Neuronal stem cell (in vitro differentiated cells): Measurements from ENCODE around the gene FIBP.

Source experiments
- DNase-seq: peaks from one replicate; pipeline ENCODE4 v3.0.0-alpha.2; 2013; ENCODE audit warnings: low spot score
- H2AFZ ChIP-seq: one replicate; pipeline ENCODE4 v1.6.1; 2013; ENCODE audit warnings: mild to moderate bottlenecking, low read length, inconsistent platforms
- H2AK5ac ChIP-seq: 2 replicates; pipeline ENCODE4 v1.6.1; 2013; ENCODE audit warnings: low read depth, mild to moderate bottlenecking, inconsistent platforms, low read length, moderate library complexity, mixed read lengths
- H2BK120ac ChIP-seq: 2 replicates; pipeline ENCODE4 v1.6.1; 2013; ENCODE audit warnings: low read depth, mild to moderate bottlenecking, inconsistent platforms, low read length, moderate library complexity, mixed read lengths
- H2BK12ac ChIP-seq: one replicate; pipeline ENCODE4 v1.6.1; 2013; ENCODE audit warnings: low read length, inconsistent platforms
- H2BK15ac ChIP-seq: 2 replicates; pipeline ENCODE4 v1.6.1; 2013; ENCODE audit warnings: mild to moderate bottlenecking, low read length, inconsistent platforms, mixed read lengths
- H2BK5ac ChIP-seq: one replicate; pipeline ENCODE4 v1.6.1; 2013; ENCODE audit warnings: inconsistent platforms, mild to moderate bottlenecking, low read length, moderate library complexity
- H3K14ac ChIP-seq: one replicate; pipeline ENCODE4 v1.6.1; 2013; ENCODE audit warnings: low read length, inconsistent platforms
- H3K18ac ChIP-seq: 2 replicates; pipeline ENCODE4 v1.6.1; 2013; ENCODE audit warnings: low read length, inconsistent platforms
- H3K23ac ChIP-seq: 2 replicates; pipeline ENCODE4 v1.6.1; 2013; ENCODE audit warnings: low read depth, mild to moderate bottlenecking, mixed read lengths, low read length, inconsistent platforms; ENCODE audit not compliant: poor library complexity
- H3K27ac ChIP-seq: replicated peaks from 3 replicates; pipeline ENCODE4 v1.5.1; 2013; ENCODE audit warnings: low read length, inconsistent platforms
- H3K27me3 ChIP-seq, 3 experiments: 2 replicates each; pipeline ENCODE4 v1.6.1; 2013; ENCODE audit warnings: low read length in 3 of 3, mild to moderate bottlenecking in 2 of 3, inconsistent platforms in 1 of 3, low read depth in 1 of 3, mixed read lengths in 1 of 3, moderate library complexity in 1 of 3; ENCODE audit not compliant: control insufficient read depth in 3 of 3, insufficient read depth in 3 of 3
- H3K36me3 ChIP-seq, 2 donors: replicated peaks in 1 of 2; 2 replicates each; pipeline ENCODE4 v1.6.1; 2013; ENCODE audit warnings: low read length in 2 of 2; ENCODE audit not compliant: control insufficient read depth in 2 of 2, insufficient read depth in 2 of 2
- H3K4ac ChIP-seq: 2 replicates; pipeline ENCODE4 v1.6.1; 2013; ENCODE audit warnings: inconsistent platforms, mild to moderate bottlenecking, low read length, moderate library complexity
- H3K4me1 ChIP-seq, 2 donors: 1 replicate in 1 of 2; 2 replicates in 1 of 2; pipeline ENCODE4 v1.6.1; 2013; ENCODE audit warnings: low read length in 2 of 2, low read depth in 1 of 2; ENCODE audit not compliant: control insufficient read depth in 2 of 2, insufficient read depth in 1 of 2
- H3K4me2 ChIP-seq: one replicate; pipeline ENCODE4 v1.6.1; 2013; ENCODE audit warnings: mild to moderate bottlenecking, low read length, inconsistent platforms; ENCODE audit not compliant: insufficient read depth, poor library complexity, severe bottlenecking
- H3K4me3 ChIP-seq, 2 donors: 2 replicates each; pipeline ENCODE4 v1.5.1; 2013; ENCODE audit warnings: low read length in 2 of 2, mild to moderate bottlenecking in 2 of 2, inconsistent platforms in 1 of 2, moderate library complexity in 1 of 2
- H3K79me1 ChIP-seq: one replicate; pipeline ENCODE4 v1.6.1; 2013; ENCODE audit warnings: low read depth, mild to moderate bottlenecking, inconsistent platforms, low read length, moderate library complexity
- H3K9ac ChIP-seq: one replicate; pipeline ENCODE4 v1.6.1; 2013; ENCODE audit warnings: mild to moderate bottlenecking, low read depth, low read length, inconsistent platforms; ENCODE audit not compliant: poor library complexity
- H3K9me3 ChIP-seq, 2 donors: replicated peaks in 1 of 2; 2 replicates each; pipeline versions ENCODE3 to v1.6.1; 2013; ENCODE audit warnings: low read length in 2 of 2, mild to moderate bottlenecking in 2 of 2, inconsistent platforms in 1 of 2, low read depth in 1 of 2, mixed read lengths in 1 of 2, moderate library complexity in 1 of 2; ENCODE audit not compliant: control insufficient read depth in 2 of 2, insufficient read depth in 1 of 2
- H4K8ac ChIP-seq: one replicate; pipeline ENCODE4 v1.6.1; 2013; ENCODE audit warnings: low read depth, mild to moderate bottlenecking, inconsistent platforms, low read length, moderate library complexity
- H4K91ac ChIP-seq: one replicate; pipeline ENCODE4 v1.6.1; 2013; ENCODE audit warnings: low read length, low read depth, mild to moderate bottlenecking, inconsistent platforms; ENCODE audit not compliant: poor library complexity
- WGBS, 2 donors: extraction: QIAGEN DNeasy Blood & Tissue Kit; methylation state at CpG; one replicate each; pipeline ENCODE4 v1.1.7; 2013; ENCODE audit warnings: missing lambda C conversion rate in 2 of 2, mixed read lengths in 1 of 2; ENCODE audit not compliant: insufficient read length in 2 of 2, insufficient replicate concordance in 1 of 2; ENCODE audit errors: extremely low coverage in 2 of 2; 5-methylcytosine and 5-hydroxymethylcytosine counted together

Gene FIBP

DNA sequence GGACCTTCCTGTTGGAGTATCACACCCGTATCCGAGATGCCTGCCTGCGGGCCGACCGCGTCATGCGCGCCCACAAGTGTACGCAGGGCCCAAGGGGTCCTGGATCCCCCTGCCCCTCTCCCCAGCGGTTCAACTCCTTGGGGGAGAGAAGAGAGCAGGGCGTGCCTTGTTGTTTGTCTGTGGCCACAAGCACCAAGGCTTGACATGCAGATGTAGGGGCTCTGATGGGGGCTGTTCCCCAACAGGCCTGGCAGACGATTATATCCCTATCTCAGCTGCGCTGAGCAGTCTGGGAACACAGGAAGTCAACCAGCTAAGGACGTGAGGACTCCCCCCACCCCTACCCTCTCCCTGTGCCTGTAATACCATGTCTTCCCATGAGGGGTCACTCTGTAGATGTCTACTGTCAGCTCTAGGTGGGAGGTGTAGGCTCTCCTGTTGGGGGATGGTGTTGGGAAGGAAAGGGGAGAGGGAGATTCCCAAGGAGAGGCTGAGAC lies 37.1 kb downstream of the FIBP start:
- Histone ChIP-seq H2BK120ac (no peak overlapping the region), H3K4me2 (no peak overlapping the region), H3K23ac (no peak overlapping the region), H2BK5ac (peak overlapping the region; percentile 78), H3K14ac (no peak overlapping the region), H2AFZ (no peak overlapping the region), H3K18ac (peak overlapping the region; percentile 54), H3K4me1 (peaks cover 0 to 4% of the 10 kb centered on the region in 2 donors), H3K4me3 (no peak overlapping the region), H3K9ac (no peak overlapping the region), H3K27me3 (no peaks in the 10 kb centered on the region), H4K91ac (no peak overlapping the region), H3K79me1 (peaks cover 12% of the 10 kb centered on the region), H4K8ac (no peak overlapping the region), H3K9me3 (peaks cover 6 to 14% of the 10 kb centered on the region in 2 donors), H3K36me3 (peaks cover 47 to 48% of the 10 kb centered on the region in 2 donors), H3K4ac (no peak overlapping the region), H2AK5ac (no peak overlapping the region), H2BK15ac (no peak overlapping the region), H3K27ac (no peak overlapping the region), H2BK12ac (peak overlapping the region; percentile 30)
- WGBS, 2 donors: no CpG with 5 or more reads among the region's 14 CpGs
- DNase-seq: no peak

GRCh38 chr11:65850217-65851082 lies 37.8 kb downstream of the FIBP start:
- Histone ChIP-seq H3K9me3 (peaks cover 6 to 14% of the 10 kb centered on the region in 2 donors), H3K4me2 (no peak overlapping the region), H3K36me3 (peaks cover 41% of the 10 kb centered on the region in 2 donors), H2BK5ac (peak overlapping the region; percentile 78), H3K4me3 (no peak overlapping the region), H2AFZ (no peak overlapping the region), H3K4me1 (peaks cover 0 to 4% of the 10 kb centered on the region in 2 donors), H3K27me3 (no peaks in the 10 kb centered on the region), H4K91ac (no peak overlapping the region), H2BK12ac (peak overlapping the region; percentile 30), H3K23ac (peak overlapping the region; percentile 81), H2BK120ac (no peak overlapping the region), H3K4ac (no peak overlapping the region), H3K18ac (no peak overlapping the region), H2BK15ac (no peak overlapping the region), H4K8ac (no peak overlapping the region), H3K79me1 (peaks cover 7% of the 10 kb centered on the region), H2AK5ac (no peak overlapping the region), H3K9ac (peak overlapping the region; percentile 44), H3K27ac (no peak overlapping the region), H3K14ac (no peak overlapping the region)
- no CpG with 5 or more reads among the region's 20 CpGs for WGBS, 2 donors
- no peak for DNase-seq

- Histone ChIP-seq H3K27me3 (no peaks in the 10 kb centered on the region), H2AFZ (no peak overlapping the region), H3K4me2 (no peak overlapping the region), H3K4me3 (peak overlapping the region in 1 of 2 donors; percentile 36), H3K4ac (no peak overlapping the region), H3K23ac (peak overlapping the region; percentile 81), H3K9me3 (peaks cover 6 to 14% of the 10 kb centered on the region in 2 donors), H3K14ac (no peak overlapping the region), H3K36me3 (peaks cover 34 to 35% of the 10 kb centered on the region in 2 donors), H4K8ac (no peak overlapping the region), H2BK15ac (no peak overlapping the region), H3K79me1 (peaks cover 4% of the 10 kb centered on the region), H3K9ac (peak overlapping the region; percentile 32), H3K27ac (no peak overlapping the region), H3K18ac (no peak overlapping the region), H2BK12ac (no peak overlapping the region), H2BK120ac (no peak overlapping the region), H4K91ac (no peak overlapping the region), H2BK5ac (no peak overlapping the region), H2AK5ac (no peak overlapping the region), H3K4me1 (peaks cover 0 to 4% of the 10 kb centered on the region in 2 donors)
- no peak for DNase-seq
- WGBS, 2 donors: no CpG with 5 or more reads among the region's 16 CpGs
Measured at GRCh38 chr11:65849771-65850216, 38.5 kb downstream of the FIBP start.

- no CpG with 5 or more reads among the region's 8 CpGs for WGBS, 2 donors
Measured at GRCh38 chr11:65849366-65849765, 38.9 kb downstream of the FIBP start.

More at GRCh38 chr11:65849366-65849765, 38.9 kb downstream of the FIBP start:
- peaks cover 30 to 31% of the 10 kb centered on the region in 2 donors for H3K36me3 ChIP-seq
- no peaks in the 10 kb centered on the region for H3K27me3 ChIP-seq
- no peak overlapping the region for H2BK15ac ChIP-seq
- no peak overlapping the region for H2BK12ac ChIP-seq
- H3K4me3 ChIP-seq: no peak overlapping the region
- no peak overlapping the region for H3K4me2 ChIP-seq
- no peak overlapping the region for H3K14ac ChIP-seq
- peaks cover 3% of the 10 kb centered on the region for H3K79me1 ChIP-seq
- H3K27ac ChIP-seq: no peak overlapping the region
- no peak overlapping the region for H2AK5ac ChIP-seq
- peaks cover 6 to 14% of the 10 kb centered on the region in 2 donors for H3K9me3 ChIP-seq
- no peak overlapping the region for H2BK5ac ChIP-seq
- no peak overlapping the region for H3K23ac ChIP-seq
- no peak for DNase-seq
- H4K91ac ChIP-seq: no peak overlapping the region
- H3K18ac ChIP-seq: no peak overlapping the region
- H2AFZ ChIP-seq: no peak overlapping the region
- no peak overlapping the region for H2BK120ac ChIP-seq
- no peak overlapping the region for H3K9ac ChIP-seq
- peaks cover 0 to 4% of the 10 kb centered on the region in 2 donors for H3K4me1 ChIP-seq
- H4K8ac ChIP-seq: no peak overlapping the region
- no peak overlapping the region for H3K4ac ChIP-seq
